ENCODE results near the gene CELF1. TPM values are rescaled to one million over a fixed set of nuclear protein-coding genes. Genes with fewer than 3 reads are reported as not detected.

Gene CELF1
- total and polyA plus RNA-seq, 2 donors (not counting 1 experiment from before 2014, with no cell fraction given), result 81.1 to 100 TPM

GRCh38 chr11:47447906-47448305 lies 105.0 kb downstream of the CELF1 start:
- Histone ChIP-seq H4K20me1 (ENCODE audit: control insufficient read depth, extremely low read depth, insufficient read depth, low read length) (no peaks in the 10 kb centered on the region), H2AFZ (ENCODE audit: low read length) (no peak overlapping the region), H3K79me2 (ENCODE audit: control insufficient read depth, insufficient read depth, low read length) (no peaks in the 10 kb centered on the region), H3K4me1 (ENCODE audit: control insufficient read depth, extremely low read depth, insufficient read depth, low read length) (no peaks in the 10 kb centered on the region), H3K4me3 (replicated peaks in 1 of 4; ENCODE audit: control extremely low read depth in 1 of 4, insufficient read depth in 1 of 4, low read depth in 3 of 4, low read length in 4 of 4) (no peak overlapping the region), H3K27me3 (ENCODE audit: control insufficient read depth, insufficient read depth, low read length) (no peaks in the 10 kb centered on the region), H3K9ac (ENCODE audit: insufficient read depth, low read length) (no peak overlapping the region), H3K9me3 (ENCODE audit: control insufficient read depth, insufficient read depth, low read depth, low read length) (no peaks in the 10 kb centered on the region), H3K36me3 (ENCODE audit: control insufficient read depth, insufficient read depth, low read length) (no peaks in the 10 kb centered on the region), H3K27ac (ENCODE audit: insufficient read depth, low read length) (no peak overlapping the region), H3K4me2 (ENCODE audit: extremely low read depth, insufficient read depth, low read length) (no peak overlapping the region)
- TF ChIP-seq, protein P1, sequence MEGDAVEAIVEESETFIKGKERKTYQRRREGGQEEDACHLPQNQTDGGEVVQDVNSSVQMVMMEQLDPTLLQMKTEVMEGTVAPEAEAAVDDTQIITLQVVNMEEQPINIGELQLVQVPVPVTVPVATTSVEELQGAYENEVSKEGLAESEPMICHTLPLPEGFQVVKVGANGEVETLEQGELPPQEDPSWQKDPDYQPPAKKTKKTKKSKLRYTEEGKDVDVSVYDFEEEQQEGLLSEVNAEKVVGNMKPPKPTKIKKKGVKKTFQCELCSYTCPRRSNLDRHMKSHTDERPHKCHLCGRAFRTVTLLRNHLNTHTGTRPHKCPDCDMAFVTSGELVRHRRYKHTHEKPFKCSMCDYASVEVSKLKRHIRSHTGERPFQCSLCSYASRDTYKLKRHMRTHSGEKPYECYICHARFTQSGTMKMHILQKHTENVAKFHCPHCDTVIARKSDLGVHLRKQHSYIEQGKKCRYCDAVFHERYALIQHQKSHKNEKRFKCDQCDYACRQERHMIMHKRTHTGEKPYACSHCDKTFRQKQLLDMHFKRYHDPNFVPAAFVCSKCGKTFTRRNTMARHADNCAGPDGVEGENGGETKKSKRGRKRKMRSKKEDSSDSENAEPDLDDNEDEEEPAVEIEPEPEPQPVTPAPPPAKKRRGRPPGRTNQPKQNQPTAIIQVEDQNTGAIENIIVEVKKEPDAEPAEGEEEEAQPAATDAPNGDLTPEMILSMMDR (conservative IDR thresholded peaks at IDR 0.05 in 1 of 2, IDR thresholded peaks at IDR 0.05 in 1 of 2; ENCODE audit: low read depth in 1 of 2, low read length in 2 of 2), result no peak
- no peak for TF ChIP-seq EZH2 (IDR thresholded peaks at IDR 0.05; ENCODE audit: low read length, missing control alignments)
- no peak for DNase-seq (ENCODE audit: low read depth in 2 of 2)

DNA sequence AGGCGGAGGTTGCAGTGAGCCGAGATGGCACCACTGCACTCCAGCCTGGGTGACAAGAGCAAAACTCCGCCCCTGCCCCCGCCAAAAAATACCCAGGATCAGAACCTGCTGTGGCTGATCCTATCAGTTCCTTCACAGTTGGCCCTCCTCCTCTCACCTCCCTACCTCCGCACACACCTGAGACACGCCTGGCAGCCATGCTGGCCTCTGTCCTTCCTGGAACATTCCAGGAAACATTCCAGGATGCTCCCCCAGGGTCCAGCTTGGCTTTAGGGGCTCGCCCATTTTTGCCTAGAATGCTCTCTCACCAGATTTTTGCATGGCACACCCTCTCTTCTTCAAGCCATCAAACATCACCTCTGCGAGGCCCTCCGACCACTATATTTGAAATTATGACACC lies 106.1 kb downstream of the CELF1 start:
- Histone ChIP-seq H3K4me2 (ENCODE audit: extremely low read depth, insufficient read depth, low read length) (no peak overlapping the region), H3K27ac (ENCODE audit: insufficient read depth, low read length) (no peak overlapping the region), H3K36me3 (ENCODE audit: control insufficient read depth, insufficient read depth, low read length) (no peaks in the 10 kb centered on the region), H3K4me3 (replicated peaks in 1 of 4; ENCODE audit: control extremely low read depth in 1 of 4, insufficient read depth in 1 of 4, low read depth in 3 of 4, low read length in 4 of 4) (no peak overlapping the region), H3K27me3 (ENCODE audit: control insufficient read depth, insufficient read depth, low read length) (no peaks in the 10 kb centered on the region), H3K9me3 (ENCODE audit: control insufficient read depth, insufficient read depth, low read depth, low read length) (no peaks in the 10 kb centered on the region), H4K20me1 (ENCODE audit: control insufficient read depth, extremely low read depth, insufficient read depth, low read length) (no peaks in the 10 kb centered on the region), H3K79me2 (ENCODE audit: control insufficient read depth, insufficient read depth, low read length) (no peaks in the 10 kb centered on the region), H2AFZ (ENCODE audit: low read length) (no peak overlapping the region), H3K9ac (ENCODE audit: insufficient read depth, low read length) (no peak overlapping the region), H3K4me1 (ENCODE audit: control insufficient read depth, extremely low read depth, insufficient read depth, low read length) (no peaks in the 10 kb centered on the region)
- DNase-seq (ENCODE audit: low read depth in 2 of 2), result no peak
- no peak for TF ChIP-seq EZH2 (IDR thresholded peaks at IDR 0.05; ENCODE audit: low read length, missing control alignments)
- TF ChIP-seq, protein P1 (conservative IDR thresholded peaks at IDR 0.05 in 1 of 2, IDR thresholded peaks at IDR 0.05 in 1 of 2; ENCODE audit: low read depth in 1 of 2, low read length in 2 of 2), result no peak

GRCh38 chr11:47445840-47446239 lies 107.1 kb downstream of the CELF1 start:
- Histone ChIP-seq H3K9ac (ENCODE audit: insufficient read depth, low read length) (no peak overlapping the region), H3K4me3 (replicated peaks in 1 of 4; ENCODE audit: control extremely low read depth in 1 of 4, insufficient read depth in 1 of 4, low read depth in 3 of 4, low read length in 4 of 4) (no peak overlapping the region), H2AFZ (ENCODE audit: low read length) (no peak overlapping the region), H3K79me2 (ENCODE audit: control insufficient read depth, insufficient read depth, low read length) (no peaks in the 10 kb centered on the region), H4K20me1 (ENCODE audit: control insufficient read depth, extremely low read depth, insufficient read depth, low read length) (no peaks in the 10 kb centered on the region), H3K4me2 (ENCODE audit: extremely low read depth, insufficient read depth, low read length) (no peak overlapping the region), H3K27me3 (ENCODE audit: control insufficient read depth, insufficient read depth, low read length) (no peaks in the 10 kb centered on the region), H3K9me3 (ENCODE audit: control insufficient read depth, insufficient read depth, low read depth, low read length) (no peaks in the 10 kb centered on the region), H3K27ac (ENCODE audit: insufficient read depth, low read length) (no peak overlapping the region), H3K4me1 (ENCODE audit: control insufficient read depth, extremely low read depth, insufficient read depth, low read length) (no peaks in the 10 kb centered on the region), H3K36me3 (ENCODE audit: control insufficient read depth, insufficient read depth, low read length) (no peaks in the 10 kb centered on the region)
- TF ChIP-seq, protein P1 (conservative IDR thresholded peaks at IDR 0.05 in 1 of 2, IDR thresholded peaks at IDR 0.05 in 1 of 2; ENCODE audit: low read depth in 1 of 2, low read length in 2 of 2), result no peak
- TF ChIP-seq EZH2 (IDR thresholded peaks at IDR 0.05; ENCODE audit: low read length, missing control alignments), result no peak
- DNase-seq (ENCODE audit: low read depth in 2 of 2), result no peak

Data from fibroblast of lung (primary cell).